Hepatocyte (in vitro differentiated cells): ENCODE data around the gene ABCA2. TPM values are rescaled to one million over a fixed set of nuclear protein-coding genes. Genes with fewer than 3 reads are reported as not detected.
"Not testable (repeated sequence)": the region's sequence is repeated elsewhere in the genome, so short reads cannot be mapped to it uniquely, and the experiment has no call there.

Experiments used
- DNase-seq: peaks from one replicate; pipeline ENCODE4 v3.0.0-alpha.2; 2016; ENCODE audit warnings: low spot score
- H2AFZ ChIP-seq: fragments of 200-600 bp; sonication (generic); 2 replicates; pipeline ENCODE4 v1.6.0; 2016; ENCODE audit warnings: antibody characterized with exemption, mild to moderate bottlenecking
- H3K27ac ChIP-seq: fragments of 200-600 bp; sonication (generic); 2 replicates; pipeline ENCODE4 v1.5.1; 2016; ENCODE audit warnings: mild to moderate bottlenecking
- H3K27me3 ChIP-seq: fragments of 200-600 bp; sonication (generic); 2 replicates; pipeline ENCODE4 v1.6.1; 2016
- H3K36me3 ChIP-seq: fragments of 200-600 bp; sonication (generic); replicated peaks from 2 replicates; pipeline ENCODE4 v1.5.1; 2016; ENCODE audit warnings: low read depth; ENCODE audit not compliant: insufficient read depth
- H3K4me1 ChIP-seq: fragments of 200-600 bp; sonication (generic); 2 replicates; pipeline ENCODE4 v1.5.1; 2016; ENCODE audit warnings: mild to moderate bottlenecking, moderate library complexity; ENCODE audit not compliant: insufficient read depth
- H3K4me2 ChIP-seq: fragments of 200-600 bp; sonication (generic); 2 replicates; pipeline ENCODE4 v1.6.0; 2016
- H3K4me3 ChIP-seq: fragments of 200-600 bp; sonication (generic); 2 replicates; pipeline ENCODE4 v1.5.1; 2016; ENCODE audit warnings: mild to moderate bottlenecking
- H3K79me2 ChIP-seq: fragments of 200-600 bp; sonication (generic); 2 replicates; pipeline ENCODE4 v1.6.0; 2017; ENCODE audit warnings: mild to moderate bottlenecking
- H3K9me2 ChIP-seq: fragments of 200-600 bp; sonication (generic); replicated peaks from 2 replicates; pipeline ENCODE4 v1.6.0; 2017; ENCODE audit warnings: mild to moderate bottlenecking; ENCODE audit not compliant: insufficient read depth
- H3K9me3 ChIP-seq: fragments of 200-600 bp; sonication (generic); 2 replicates; pipeline ENCODE4 v1.5.1; 2016; ENCODE audit warnings: low read depth, mild to moderate bottlenecking
- H4K20me1 ChIP-seq: fragments of 200-600 bp; sonication (generic); 2 replicates; pipeline ENCODE4 v1.6.0; 2016; ENCODE audit warnings: mild to moderate bottlenecking; ENCODE audit not compliant: insufficient read depth, poor library complexity, severe bottlenecking
- CTCF ChIP-seq: fragments of 200-600 bp; sonication (generic); IDR thresholded peaks from 2 replicates; pipeline ENCODE4 v1.5.1; 2016; ENCODE audit warnings: antibody characterized with exemption, mild to moderate bottlenecking; ENCODE audit not compliant: poor library complexity
- EZH2 ChIP-seq: fragments of 200-600 bp; sonication (generic); IDR thresholded peaks from 2 replicates; pipeline ENCODE4 v1.6.1; 2016; ENCODE audit warnings: antibody characterized with exemption, mild to moderate bottlenecking, borderline replicate concordance
- EZH2phosphoT487 ChIP-seq: fragments of 200-600 bp; sonication (generic); IDR thresholded peaks from one replicate; pipeline ENCODE4 v1.6.1; 2018; ENCODE audit warnings: antibody characterized with exemption, mild to moderate bottlenecking, low read depth, moderate library complexity; ENCODE audit not compliant: unreplicated experiment, severe bottlenecking
- WGBS: methylation state at CpG from one replicate; pipeline ENCODE4 v1.1.6; 2016; ENCODE audit warnings: low lambda C conversion rate; ENCODE audit errors: missing lambda C conversion rate; 5-methylcytosine and 5-hydroxymethylcytosine counted together
- polyA plus RNA-seq: library from polyadenylated mRNA; unstranded; fragments of >200 nt; fragmentation: Nextera tagmentation; extraction: Ambion mirVana; gene quantifications from 2 replicates; pipeline ENCODE4 v1.2.1, GENCODE V29; 2016
- total RNA-seq: library from RNA; depleted of rRNA; stranded (reverse); fragments of >200 nt; gene quantifications from 2 replicates; pipeline ENCODE4 v1.2.3, GENCODE V29; 2014

Gene ABCA2
- total and polyA plus RNA-seq, 2 experiments from 2014 or later, result 14.6 to 15.6 TPM

GRCh38 chr9:137034709-137035506, 6.9 kb upstream of the ABCA2 start:
- Histone ChIP-seq H2AFZ (no peak overlapping the region), H4K20me1 (no peaks in the 10 kb centered on the region), H3K4me3 (no peak overlapping the region), H3K4me1 (no peaks in the 10 kb centered on the region), H3K9me2 (no peaks in the 10 kb centered on the region), H3K27ac (no peak overlapping the region), H3K79me2 (no peaks in the 10 kb centered on the region), H3K4me2 (no peak overlapping the region), H3K36me3 (no peaks in the 10 kb centered on the region), H3K27me3 (no peaks in the 10 kb centered on the region), H3K9me3 (no peaks in the 10 kb centered on the region)
- no peak for TF ChIP-seq EZH2phosphoT487
- peak; percentile 88 for TF ChIP-seq CTCF
- no peak for TF ChIP-seq EZH2
- DNase-seq, result peak; percentile 91
- 47% methylated on average over 24 of the region's 24 CpGs for WGBS

DNA sequence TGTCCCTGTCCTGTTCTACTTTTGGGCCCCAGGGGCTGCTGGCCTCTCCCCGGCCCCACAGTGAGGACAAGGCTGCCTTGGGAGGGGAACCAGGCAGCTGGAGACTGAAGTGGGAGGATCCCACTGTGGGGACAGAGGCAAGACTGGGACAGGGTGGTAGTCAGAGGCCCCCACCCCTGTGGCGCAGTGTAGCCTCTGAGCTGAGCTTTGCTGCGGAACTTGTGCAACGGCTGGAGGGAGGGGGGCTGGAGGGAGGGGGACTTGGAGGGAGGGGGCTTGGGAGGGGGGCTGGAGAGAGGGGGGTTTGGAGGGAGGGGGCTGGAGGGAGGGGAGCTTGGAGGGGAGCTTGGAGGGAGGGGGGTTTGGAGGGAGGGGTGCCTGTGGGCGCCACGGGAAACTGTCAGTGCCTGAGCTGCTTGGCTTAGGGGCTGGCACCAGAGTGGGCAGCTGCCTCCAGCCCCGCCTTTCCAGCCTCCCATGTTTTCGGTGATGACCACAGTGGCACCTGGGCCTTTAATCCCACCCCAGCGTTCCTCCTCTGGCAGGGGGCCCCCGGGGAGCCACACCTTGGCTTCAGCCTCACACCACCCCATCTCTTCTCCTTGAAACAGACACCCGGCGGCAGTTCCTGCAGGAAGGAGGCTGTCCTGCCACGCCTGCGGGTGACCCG, 6.1 kb upstream of the ABCA2 start:
- Histone ChIP-seq H3K4me2 (no peak overlapping the region), H3K4me1 (peaks cover 6% of the 10 kb centered on the region), H3K9me3 (no peaks in the 10 kb centered on the region), H3K9me2 (no peaks in the 10 kb centered on the region), H3K27ac (no peak overlapping the region), H3K79me2 (no peaks in the 10 kb centered on the region), H3K27me3 (no peaks in the 10 kb centered on the region), H3K36me3 (no peaks in the 10 kb centered on the region), H4K20me1 (no peaks in the 10 kb centered on the region), H2AFZ (no peak overlapping the region), H3K4me3 (no peak overlapping the region)
- 83% methylated on average over 12 of the region's 15 CpGs for WGBS
- no peak for DNase-seq
- no peak for TF ChIP-seq EZH2
- no peak for TF ChIP-seq CTCF
- TF ChIP-seq EZH2phosphoT487, result no peak

GRCh38 chr9:137033481-137033880, 5.4 kb upstream of the ABCA2 start:
- H3K79me2 ChIP-seq, H3K27ac ChIP-seq, DNase-seq, H3K4me3 ChIP-seq, H3K36me3 ChIP-seq, H3K9me3 ChIP-seq, H3K4me2 ChIP-seq, H4K20me1 ChIP-seq, H3K27me3 ChIP-seq, H3K9me2 ChIP-seq, H2AFZ ChIP-seq: not testable (repeated sequence)
- H3K4me1 ChIP-seq, result peaks cover 12% of the 10 kb centered on the region
- 92% methylated on average over 5 of the region's 5 CpGs for WGBS

DNA sequence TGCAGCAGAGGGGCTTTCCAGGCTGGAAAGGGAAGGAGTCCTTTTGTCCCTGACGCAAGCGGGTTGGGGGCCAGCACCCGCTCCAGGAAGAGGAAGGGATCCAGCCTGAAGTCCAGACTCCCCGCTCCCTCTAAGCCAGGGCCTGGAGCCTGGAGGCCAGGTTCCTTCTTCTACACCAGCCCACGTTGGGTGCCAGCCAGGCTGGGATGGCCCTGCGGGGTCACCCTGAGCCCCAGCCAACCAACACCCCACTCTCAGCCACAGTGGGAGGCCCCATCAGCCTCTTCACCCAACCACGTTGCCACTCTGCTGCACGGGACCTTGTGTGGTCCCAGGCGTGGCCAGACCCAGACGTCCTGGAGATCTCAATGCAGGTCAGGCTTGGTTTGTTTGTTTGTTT, 4.8 kb upstream of the ABCA2 start:
- 90% methylated on average over 10 of the region's 10 CpGs for WGBS
- peaks cover 14% of the 10 kb centered on the region for H3K4me1 ChIP-seq

More for the DNA sequence above, 4.8 kb upstream of the ABCA2 start:
- DNase-seq, result no peak
- no peaks in the 10 kb centered on the region for H3K9me2 ChIP-seq
- H3K27me3 ChIP-seq, result no peaks in the 10 kb centered on the region
- no peak overlapping the region for H3K4me3 ChIP-seq
- no peak overlapping the region for H3K4me2 ChIP-seq
- no peak overlapping the region for H2AFZ ChIP-seq
- TF ChIP-seq CTCF (no peak), EZH2phosphoT487 (no peak), EZH2 (no peak)
- H3K9me3 ChIP-seq, result no peaks in the 10 kb centered on the region
- H3K27ac ChIP-seq, result no peak overlapping the region
- no peaks in the 10 kb centered on the region for H3K36me3 ChIP-seq
- H4K20me1 ChIP-seq, result no peaks in the 10 kb centered on the region
- H3K79me2 ChIP-seq, result no peaks in the 10 kb centered on the region
